ENCODE measurements around the gene RAN.
"Not testable (repeated sequence)": the region's sequence is repeated elsewhere in the genome, so short reads cannot be mapped to it uniquely, and the experiment has no call there.

- not testable (repeated sequence) for TF ChIP-seq CTCF (IDR thresholded peaks at IDR 0.05; ENCODE audit: low read length); EZH2 (optimal IDR thresholded peaks at IDR 0.05; ENCODE audit: low read depth, low read length); EZH2phosphoT487 (IDR thresholded peaks at IDR 0.05; ENCODE audit: low read length)
Measured at GRCh38 chr12:130875708-130876107, 3.8 kb downstream of the RAN start.
